Naive B cell (primary cell): ENCODE results near the gene AXIN1. TPM values are rescaled to one million over a fixed set of nuclear protein-coding genes. Genes with fewer than 3 reads are reported as not detected.

Source experiments
- ATAC-seq, 2 donors: fragments of 150-1000 bp; cut with Tn5 transposase; 2 replicates each; pipeline ENCODE4 v1.10.0; 2021; ENCODE audit warnings: low read depth in 2 of 2, mild to moderate bottlenecking in 2 of 2, moderate library complexity in 2 of 2
- DNase-seq: peaks from one replicate; pipeline ENCODE4 v3.0.0; 2022
- H3K27ac Mint-ChIP-seq, 6 donors: one replicate each; pipeline ENCODE4 v1.8.0; 2020 to 2022; ENCODE audit warnings: mild to moderate bottlenecking in 6 of 6, mixed read lengths in 6 of 6, moderate library complexity in 5 of 6, inconsistent platforms in 2 of 6
- H3K27me3 Mint-ChIP-seq, 3 donors: one replicate each; pipeline ENCODE4 v1.8.0; 2021 to 2022; ENCODE audit warnings: mixed read lengths in 3 of 3, mild to moderate bottlenecking in 1 of 3
- H3K36me3 Mint-ChIP-seq, 2 donors: one replicate each; pipeline ENCODE4 v1.8.0; 2020 to 2022; ENCODE audit warnings: mixed read lengths in 2 of 2, inconsistent platforms in 1 of 2, mild to moderate bottlenecking in 1 of 2
- H3K4me1 Mint-ChIP-seq, 3 donors: one replicate each; pipeline ENCODE4 v1.8.0; 2020 to 2022; ENCODE audit warnings: mixed read lengths in 3 of 3, inconsistent platforms in 1 of 3, mild to moderate bottlenecking in 1 of 3, moderate library complexity in 1 of 3
- H3K4me3 Mint-ChIP-seq, 8 donors: one replicate each; pipeline ENCODE4 v1.8.0; 2020 to 2022; ENCODE audit warnings: mild to moderate bottlenecking in 8 of 8, mixed read lengths in 8 of 8, moderate library complexity in 8 of 8, inconsistent platforms in 2 of 8
- H3K9me3 Mint-ChIP-seq, 7 donors: one replicate each; pipeline ENCODE4 v1.8.0; 2020 to 2022; ENCODE audit warnings: mixed read lengths in 7 of 7, mild to moderate bottlenecking in 5 of 7, inconsistent platforms in 2 of 7, moderate library complexity in 1 of 7
- polyA plus RNA-seq, 6 donors: library from polyadenylated mRNA; unstranded; fragments of 300-500 nt; fragmentation: Illumina TruSeq; gene quantifications; one replicate each; pipeline ENCODE4 v1.2.3, GENCODE V29; 2021; ENCODE audit warnings: low read depth in 6 of 6

The AXIN1 gene
- polyA plus RNA-seq, 6 donors from 2014 or later, result 0.93 to 2.7 (median 1.9) TPM

GRCh38 chr16:361341-361871 lies 8.9 kb upstream of the AXIN1 start:
- DNase-seq (no peak), ATAC-seq (no peak)
- Mint-ChIP-seq H3K9me3 (no peaks in the 10 kb centered on the region), H3K27me3 (peaks cover 5 to 14% (median 6%) of the 10 kb centered on the region in 3 donors), H3K36me3 (no peaks in the 10 kb centered on the region), H3K4me3 (no peak overlapping the region), H3K27ac (no peak overlapping the region), H3K4me1 (peaks cover 4 to 6% (median 4%) of the 10 kb centered on the region in 3 donors)

- Mint-ChIP-seq H3K4me3 (no peak overlapping the region), H3K27ac (no peak overlapping the region), H3K4me1 (peaks cover 4 to 6% (median 4%) of the 10 kb centered on the region in 3 donors), H3K36me3 (no peaks in the 10 kb centered on the region), H3K27me3 (peaks cover 5 to 14% (median 6%) of the 10 kb centered on the region in 3 donors), H3K9me3 (no peaks in the 10 kb centered on the region)
- ATAC-seq (no peak), DNase-seq (no peak)
These were observed 8.3 kb upstream of the AXIN1 start for GRCh38 chr16:360698-361336.

- DNase-seq (no peak), ATAC-seq (no peak)
- Mint-ChIP-seq H3K4me3 (no peak overlapping the region), H3K36me3 (no peaks in the 10 kb centered on the region), H3K27me3 (peaks cover 5 to 14% (median 6%) of the 10 kb centered on the region in 3 donors), H3K4me1 (peaks cover 4 to 6% (median 4%) of the 10 kb centered on the region in 3 donors), H3K9me3 (no peaks in the 10 kb centered on the region), H3K27ac (no peak overlapping the region)
These were observed 7.6 kb upstream of the AXIN1 start for GRCh38 chr16:359871-360697.

GRCh38 chr16:359067-359763 lies 6.7 kb upstream of the AXIN1 start:
- DNase-seq (no peak), ATAC-seq (no peak)
- H3K4me3 Mint-ChIP-seq, result no peak overlapping the region
- H3K9me3 Mint-ChIP-seq, result no peaks in the 10 kb centered on the region
- H3K27ac Mint-ChIP-seq, result no peak overlapping the region
- H3K27me3 Mint-ChIP-seq, result peaks cover 5 to 14% (median 6%) of the 10 kb centered on the region in 3 donors
- H3K4me1 Mint-ChIP-seq, result peaks cover 4 to 10% (median 7%) of the 10 kb centered on the region in 3 donors
- no peaks in the 10 kb centered on the region for H3K36me3 Mint-ChIP-seq

GRCh38 chr16:356741-357140 lies 4.2 kb upstream of the AXIN1 start:
- Mint-ChIP-seq H3K4me1 (peaks cover 0 to 9% (median 9%) of the 10 kb centered on the region in 3 donors), H3K27ac (no peak overlapping the region), H3K9me3 (no peaks in the 10 kb centered on the region), H3K4me3 (no peak overlapping the region), H3K36me3 (no peaks in the 10 kb centered on the region), H3K27me3 (peaks cover 0 to under 1% (median 0%) of the 10 kb centered on the region in 3 donors)
- ATAC-seq (no peak), DNase-seq (no peak)

GRCh38 chr16:354971-355461 lies 2.5 kb upstream of the AXIN1 start:
- peaks cover 9 to 14% (median 12%) of the 10 kb centered on the region in 3 donors for H3K4me1 Mint-ChIP-seq
- H3K9me3 Mint-ChIP-seq, result no peaks in the 10 kb centered on the region
- ATAC-seq (no peak), DNase-seq (no peak)
- peak overlapping the region in 1 of 8 donors; percentile 21 for H3K4me3 Mint-ChIP-seq
- no peaks in the 10 kb centered on the region for H3K27me3 Mint-ChIP-seq
- H3K27ac Mint-ChIP-seq, result no peak overlapping the region
- H3K36me3 Mint-ChIP-seq, result peaks cover 0 to 5% of the 10 kb centered on the region in 2 donors

GRCh38 chr16:354291-354881 lies 1.9 kb upstream of the AXIN1 start:
- Mint-ChIP-seq H3K36me3 (peaks cover 0 to 5% of the 10 kb centered on the region in 2 donors), H3K4me1 (peaks cover 9 to 19% (median 13%) of the 10 kb centered on the region in 3 donors), H3K9me3 (no peaks in the 10 kb centered on the region), H3K27me3 (no peaks in the 10 kb centered on the region), H3K27ac (peak overlapping the region in 3 of 6 donors; percentile 10 to 80 (median 55)), H3K4me3 (peak overlapping the region; percentile 25 to 76 (median 53))
- no peak for DNase-seq
- ATAC-seq, result no peak

GRCh38 chr16:353404-354290 lies 1.1 kb upstream of the AXIN1 start:
- no peaks in the 10 kb centered on the region for H3K9me3 Mint-ChIP-seq
- H3K4me3 Mint-ChIP-seq, result peak overlapping the region in 6 of 8 donors; percentile 12 to 76 (median 62)
- H3K27me3 Mint-ChIP-seq, result no peaks in the 10 kb centered on the region
- peak overlapping the region in 3 of 6 donors; percentile 47 to 80 (median 55) for H3K27ac Mint-ChIP-seq
- DNase-seq (peak; percentile 12), ATAC-seq (no peak)
- peaks cover 17 to 25% (median 17%) of the 10 kb centered on the region in 3 donors for H3K4me1 Mint-ChIP-seq
- peaks cover 0 to 5% of the 10 kb centered on the region in 2 donors for H3K36me3 Mint-ChIP-seq

GRCh38 chr16:351804-352520 lies 561 bp downstream of the AXIN1 start:
- no peaks in the 10 kb centered on the region for H3K9me3 Mint-ChIP-seq
- H3K4me1 Mint-ChIP-seq, result peaks cover 30 to 41% (median 33%) of the 10 kb centered on the region in 3 donors
- peak; percentile 30 to 40 for ATAC-seq
- H3K27me3 Mint-ChIP-seq, result no peaks in the 10 kb centered on the region
- no peak for DNase-seq
- H3K4me3 Mint-ChIP-seq, result peak overlapping the region; percentile 79 to 97 (median 92)
- peak overlapping the region in 5 of 6 donors; percentile 57 to 97 (median 89) for H3K27ac Mint-ChIP-seq
- H3K36me3 Mint-ChIP-seq, result peaks cover 7 to 9% of the 10 kb centered on the region in 2 donors

GRCh38 chr16:350203-350602 lies 2.3 kb downstream of the AXIN1 start:
- H3K27ac Mint-ChIP-seq, result peak overlapping the region in 1 of 6 donors; percentile 28

GRCh38 chr16:349211-349610 lies 3.3 kb downstream of the AXIN1 start:
- peaks cover 32 to 57% (median 37%) of the 10 kb centered on the region in 3 donors for H3K4me1 Mint-ChIP-seq
- H3K9me3 Mint-ChIP-seq, result no peaks in the 10 kb centered on the region
- ATAC-seq, result no peak
- no peak overlapping the region for H3K27ac Mint-ChIP-seq
- H3K36me3 Mint-ChIP-seq, result peaks cover 7 to 9% of the 10 kb centered on the region in 2 donors
- DNase-seq, result no peak
- H3K27me3 Mint-ChIP-seq, result no peaks in the 10 kb centered on the region
- H3K4me3 Mint-ChIP-seq, result peak overlapping the region in 3 of 8 donors; percentile 39 to 96 (median 51)

More at GRCh38 chr16:350203-350602, 2.3 kb downstream of the AXIN1 start:
- H3K4me1 Mint-ChIP-seq, result peaks cover 34 to 49% (median 36%) of the 10 kb centered on the region in 3 donors
- no peaks in the 10 kb centered on the region for H3K9me3 Mint-ChIP-seq
- no peak for ATAC-seq
- DNase-seq, result no peak
- peak overlapping the region in 4 of 8 donors; percentile 25 to 97 (median 94) for H3K4me3 Mint-ChIP-seq
- H3K36me3 Mint-ChIP-seq, result peaks cover 7 to 9% of the 10 kb centered on the region in 2 donors
- no peaks in the 10 kb centered on the region for H3K27me3 Mint-ChIP-seq
